Heart right ventricle (tissue), 16 donors: Measurements from ENCODE around the gene B4GALT2. TPM values are rescaled to one million over a fixed set of nuclear protein-coding genes. Genes with fewer than 3 reads are reported as not detected.

Experiments used
- ATAC-seq, 8 donors: fragments of 200-7000 bp; cut with Tn5 transposase; one replicate each; pipeline ENCODE4 v1.9.1; 2020; ENCODE audit warnings: mild to moderate bottlenecking in 8 of 8, moderate library complexity in 8 of 8, moderate number of reproducible peaks in 1 of 8
- DNase-seq, 2 donors: peaks; one replicate each; pipeline ENCODE4 v3.0.0-alpha.2; 2020
- H3K27ac ChIP-seq, 10 donors: fragments of 200-600 bp; sonication (generic) in 2 of 10; one replicate each; pipeline versions ENCODE4 v1.5.0 to v1.8.0; 2020 to 2022; ENCODE audit warnings: mild to moderate bottlenecking in 3 of 10
- H3K27me3 ChIP-seq, 7 donors: fragments of 200-600 bp; one replicate each; pipeline ENCODE4 v1.8.0; 2021 to 2022; ENCODE audit warnings: mild to moderate bottlenecking in 2 of 7
- H3K36me3 ChIP-seq, 9 donors: fragments of 200-600 bp; sonication (generic) in 1 of 9; one replicate each; pipeline versions ENCODE4 v1.5.0 to v1.8.0; 2020 to 2022; ENCODE audit warnings: mild to moderate bottlenecking in 2 of 9
- H3K4me1 ChIP-seq, 9 donors: fragments of 200-600 bp; sonication (generic) in 1 of 9; one replicate each; pipeline versions ENCODE4 v1.5.0 to v1.8.0; 2020 to 2022; ENCODE audit warnings: mild to moderate bottlenecking in 4 of 9
- H3K4me3 ChIP-seq, 10 donors: fragments of 200-600 bp; sonication (generic) in 2 of 10; one replicate each; pipeline versions ENCODE4 v1.5.0 to v1.8.0; 2020 to 2022; ENCODE audit warnings: mild to moderate bottlenecking in 7 of 10, moderate library complexity in 2 of 10
- H3K9me3 ChIP-seq, 11 donors: fragments of 200-600 bp in 10 of 11; sonication (generic) in 2 of 11; one replicate each; pipeline versions ENCODE4 v1.5.0 to v1.8.0; 2013 to 2022; ENCODE audit warnings: mild to moderate bottlenecking in 2 of 11, control low read depth in 1 of 11, moderate library complexity in 1 of 11
- WGBS, 2 donors: extraction: QIAGEN DNeasy Blood & Tissue Kit; methylation state at CpG; one replicate each; pipeline ENCODE4 v1.1.7; 2013; ENCODE audit warnings: inconsistent platforms in 1 of 2; 5-methylcytosine and 5-hydroxymethylcytosine counted together
- intact Hi-C, 10 donors: fragments of 100-400 bp; cut with DNase I; formaldehyde crosslinking; loops; one replicate each; pipeline versions ENCODE4 v1.11.1 to v1.14.2; 2022
- polyA plus RNA-seq, 2 donors: library from polyadenylated mRNA; stranded (reverse); fragments of 200-250 nt; gene quantifications; one replicate each; pipeline ENCODE4 v1.2.3, GENCODE V29; 2013
- total RNA-seq, 10 donors: library from RNA; stranded (reverse); fragmentation: NEBNext Ultra II Directional in 3 of 10; extraction: Animal tissue kit (Norgen Biotek cat#: 25700) in 3 of 10; gene quantifications; one replicate each; pipeline versions ENCODE4 v1.2.1 to v1.2.4, GENCODE V29; 2021 to 2023
- TF ChIP-seq, protein P1 (sequence below), 9 donors: fragments of 200-600 bp; sonication (generic) in 2 of 9; IDR thresholded peaks; one replicate each; pipeline versions ENCODE4 v1.5.0 to v1.8.0; 2021 to 2022; ENCODE audit warnings: antibody characterized with exemption in 9 of 9, mild to moderate bottlenecking in 5 of 9, moderate library complexity in 1 of 9
- donor health status: Arrhythmogenic right ventricular cardiomyopathy.
- donor health status: ischemic (EF 13 %, LVEDD 7.1; RV severe dilation, severe dysfunction).
- donor health status: healthy with polysubstance abuse.
- donor health status: DM: no; HTN: yes; CAD: no.
- donor health status: DM: no; HTN: no; CAD: no.
- donor health status: ischemic (EF 25% LVEDD 6.9; RV normal size, moderate dysfunction).
- donor health status: ischemic (EF 25% LVEDD 5.7; RV mildly dilated, moderate dysfunction).
- donor health status: healthy.
- donor health status: DM: yes; HTN: yes; CAD: no.
- donor health status: Ischemic cardiomyopathy.
- donor health status: ischemic (EF 35%, LVEDD 5.7; RV mildly dilated, moderate dysfunction).
- donor health status: nonischemic (EF 11% LVEDD 7.7; RV severe dilation, severe dysfunction).
- donor health status: DM: yes; HTN: yes; CAD: no.
- donor health status: PGD.
- donor health status: ischemic (EF 29% LVEDD 5.4; RV normal size, mild dysfunction).
- donor health status: nonischemic (EF 23%, LVEDD 6.1; RV moderate dilation, normal function).

The B4GALT2 gene
- total and polyA plus RNA-seq, 12 donors = 25.4 to 50.8 (median 38.6) TPM

- no peaks in the 10 kb centered on the region for H3K27me3 ChIP-seq
- ATAC-seq (peak in 7 of 8 donors; percentile 6 to 45 (median 26)), DNase-seq (peak; percentile 46 to 48)
- intact Hi-C loops = no loop called here
- TF ChIP-seq, protein P1, sequence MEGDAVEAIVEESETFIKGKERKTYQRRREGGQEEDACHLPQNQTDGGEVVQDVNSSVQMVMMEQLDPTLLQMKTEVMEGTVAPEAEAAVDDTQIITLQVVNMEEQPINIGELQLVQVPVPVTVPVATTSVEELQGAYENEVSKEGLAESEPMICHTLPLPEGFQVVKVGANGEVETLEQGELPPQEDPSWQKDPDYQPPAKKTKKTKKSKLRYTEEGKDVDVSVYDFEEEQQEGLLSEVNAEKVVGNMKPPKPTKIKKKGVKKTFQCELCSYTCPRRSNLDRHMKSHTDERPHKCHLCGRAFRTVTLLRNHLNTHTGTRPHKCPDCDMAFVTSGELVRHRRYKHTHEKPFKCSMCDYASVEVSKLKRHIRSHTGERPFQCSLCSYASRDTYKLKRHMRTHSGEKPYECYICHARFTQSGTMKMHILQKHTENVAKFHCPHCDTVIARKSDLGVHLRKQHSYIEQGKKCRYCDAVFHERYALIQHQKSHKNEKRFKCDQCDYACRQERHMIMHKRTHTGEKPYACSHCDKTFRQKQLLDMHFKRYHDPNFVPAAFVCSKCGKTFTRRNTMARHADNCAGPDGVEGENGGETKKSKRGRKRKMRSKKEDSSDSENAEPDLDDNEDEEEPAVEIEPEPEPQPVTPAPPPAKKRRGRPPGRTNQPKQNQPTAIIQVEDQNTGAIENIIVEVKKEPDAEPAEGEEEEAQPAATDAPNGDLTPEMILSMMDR (IDR thresholded peaks at IDR 0.05) = no peak
- H3K4me3 ChIP-seq = peak overlapping the region; percentile 53 to 94 (median 79)
- H3K9me3 ChIP-seq = no peaks in the 10 kb centered on the region
- WGBS, 2 donors = 3 to 4% methylated on average over 26 to 45 of the region's 45 CpGs
- peaks cover 0 to 30% (median 19%) of the 10 kb centered on the region in 9 donors for H3K36me3 ChIP-seq
- peaks cover 7 to 51% (median 44%) of the 10 kb centered on the region in 9 donors for H3K4me1 ChIP-seq
- H3K27ac ChIP-seq = peak overlapping the region in 9 of 10 donors; percentile 52 to 81 (median 73)
Measured at GRCh38 chr1:43979528-43980254, 681 bp downstream of the B4GALT2 start.

DNA sequence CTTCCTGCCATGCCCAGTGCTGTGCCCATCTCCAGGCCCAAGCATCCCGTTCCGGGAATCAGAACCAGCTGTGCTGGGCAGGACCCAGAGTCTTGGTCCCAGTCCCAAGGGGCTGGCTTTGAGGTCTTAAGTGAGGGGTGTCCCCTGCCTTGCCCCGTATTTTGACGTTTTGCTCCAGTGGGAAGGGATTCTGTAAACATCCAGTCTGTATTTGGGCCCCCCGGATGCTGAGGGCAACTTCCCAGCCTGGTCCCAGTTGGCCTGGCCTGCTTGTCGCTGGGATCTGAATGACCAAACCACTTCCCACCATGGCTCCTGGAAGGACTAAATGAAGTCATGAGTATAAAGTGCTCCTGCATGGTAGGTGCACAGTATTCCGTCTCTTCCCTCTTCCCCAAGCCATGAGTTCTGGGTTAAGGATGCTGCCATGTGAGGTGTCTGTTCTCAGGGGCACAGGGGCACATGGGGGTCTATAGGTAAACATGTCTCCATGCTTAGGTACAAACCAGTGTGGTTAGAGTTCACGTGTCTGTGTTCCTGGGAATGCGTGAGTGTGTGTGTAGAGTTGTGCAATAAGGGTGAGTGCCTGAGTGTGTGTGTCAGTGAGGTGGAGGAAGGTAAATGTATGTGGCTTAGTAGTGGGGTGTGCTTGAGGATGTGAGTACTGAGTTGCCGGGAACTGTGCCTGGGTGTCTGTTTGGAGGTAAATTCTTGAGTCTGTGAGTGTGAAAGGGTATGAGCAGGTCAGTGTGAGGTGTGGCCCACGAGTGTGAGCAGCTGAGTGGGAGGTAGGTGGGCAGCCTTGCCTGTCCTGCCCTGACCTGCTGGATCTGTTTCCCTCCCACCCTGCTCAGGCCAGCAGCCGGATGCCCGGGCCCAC is 1.5 kb downstream of the B4GALT2 start:
- peak overlapping the region in 9 of 10 donors; percentile 69 to 94 (median 81) for H3K4me3 ChIP-seq
- TF ChIP-seq, protein P1 (IDR thresholded peaks at IDR 0.05) = no peak
- H3K27me3 ChIP-seq = no peaks in the 10 kb centered on the region
- peaks cover 0 to 32% (median 19%) of the 10 kb centered on the region in 9 donors for H3K36me3 ChIP-seq
- peak overlapping the region in 6 of 10 donors; percentile 68 to 81 (median 74) for H3K27ac ChIP-seq
- 70 to 74% methylated on average over 13 of the region's 13 CpGs for WGBS, 2 donors
- DNase-seq (no peak), ATAC-seq (no peak)
- intact Hi-C loops = no loop called here
- H3K4me1 ChIP-seq = peaks cover 7 to 48% (median 41%) of the 10 kb centered on the region in 9 donors
- H3K9me3 ChIP-seq = no peaks in the 10 kb centered on the region

GRCh38 chr1:43981135-43981491 is 2.1 kb downstream of the B4GALT2 start:
- DNase-seq = no peak
- TF ChIP-seq, protein P1 (IDR thresholded peaks at IDR 0.05) = no peak
- H3K36me3 ChIP-seq = peaks cover 0 to 36% (median 19%) of the 10 kb centered on the region in 9 donors
- intact Hi-C loops = no loop called here
- no peak overlapping the region for H3K27ac ChIP-seq
- 91 to 92% methylated on average over 20 of the region's 20 CpGs for WGBS, 2 donors
- H3K27me3 ChIP-seq = no peaks in the 10 kb centered on the region
- ATAC-seq = no peak
- H3K9me3 ChIP-seq = no peaks in the 10 kb centered on the region
- peaks cover 7 to 42% (median 35%) of the 10 kb centered on the region in 9 donors for H3K4me1 ChIP-seq
- no peak overlapping the region for H3K4me3 ChIP-seq

DNA sequence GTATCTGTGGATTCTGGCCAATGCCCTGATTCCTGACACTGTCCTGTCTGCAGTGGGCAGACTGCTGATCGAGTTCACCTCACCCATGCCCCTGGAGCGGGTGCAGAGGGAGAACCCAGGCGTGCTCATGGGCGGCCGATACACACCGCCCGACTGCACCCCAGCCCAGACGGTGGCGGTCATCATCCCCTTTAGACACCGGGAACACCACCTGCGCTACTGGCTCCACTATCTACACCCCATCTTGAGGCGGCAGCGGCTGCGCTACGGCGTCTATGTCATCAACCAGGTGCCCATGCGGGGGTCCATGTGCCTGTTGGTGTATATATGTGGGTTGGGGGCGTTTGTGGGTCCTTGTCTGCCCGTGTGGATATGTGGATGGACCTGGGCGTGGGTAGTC is 2.6 kb downstream of the B4GALT2 start:
- DNase-seq (no peak), ATAC-seq (no peak)
- H3K27ac ChIP-seq = no peak overlapping the region
- peaks cover 7 to 37% (median 30%) of the 10 kb centered on the region in 9 donors for H3K4me1 ChIP-seq
- TF ChIP-seq, protein P1 (IDR thresholded peaks at IDR 0.05) = no peak
- H3K4me3 ChIP-seq = no peak overlapping the region
- intact Hi-C loops = no loop called here
- 96 to 97% methylated on average over 20 of the region's 20 CpGs for WGBS, 2 donors
- H3K27me3 ChIP-seq = no peaks in the 10 kb centered on the region
- H3K36me3 ChIP-seq = peaks cover 0 to 34% (median 15%) of the 10 kb centered on the region in 9 donors
- H3K9me3 ChIP-seq = no peaks in the 10 kb centered on the region
